NCI-H748 (cell line): Measurements from ENCODE around the gene HSPA5.
A peak's percentile ranks its signal among the peaks of the same experiment; 100 is the strongest.
"Not testable (repeated sequence)": the region's sequence is repeated elsewhere in the genome, so short reads cannot be mapped to it uniquely, and the experiment has no call there.

Experiments used
- DNase-seq: peaks from one replicate; lab custom pipeline; 2025; ENCODE audit not compliant: unreplicated experiment; lab: John Stamatoyannopoulos, UW

Gene HSPA5

GRCh38 chr9:125241000-125241862, at the start of gene HSPA5:
HSPA5 (minus strand) TSS chr9:125241343; CDS start chr9:125241126, 217 bp downstream.
- peak; percentile 100 for DNase-seq

GRCh38 chr9:125286935-125287433, 45.8 kb upstream of the HSPA5 start:
- DNase-seq = not testable (repeated sequence)

- DNase-seq = no peak
Observed at GRCh38 chr9:125284855-125285254, 43.7 kb upstream of the HSPA5 start.

- DNase-seq = no peak
Observed at GRCh38 chr9:125280945-125281344, 39.8 kb upstream of the HSPA5 start.

GRCh38 chr9:125277411-125277810, 36.3 kb upstream of the HSPA5 start:
- no peak for DNase-seq

GRCh38 chr9:125276771-125277170, 35.6 kb upstream of the HSPA5 start:
- no peak for DNase-seq

- DNase-seq = no peak
Observed at GRCh38 chr9:125272697-125273096, 31.6 kb upstream of the HSPA5 start.

GRCh38 chr9:125271081-125271480, 29.9 kb upstream of the HSPA5 start:
- DNase-seq = no peak

- DNase-seq = no peak
Observed at GRCh38 chr9:125269014-125269397, 27.9 kb upstream of the HSPA5 start.

- no peak for DNase-seq
Observed at GRCh38 chr9:125268394-125269013, 27.4 kb upstream of the HSPA5 start.

GRCh38 chr9:125264068-125264467, 22.9 kb upstream of the HSPA5 start:
- DNase-seq = not testable (repeated sequence)

- DNase-seq = peak; percentile 65
Observed at GRCh38 chr9:125262294-125262991, 21.3 kb upstream of the HSPA5 start.

- peak; percentile 93 for DNase-seq
Observed at GRCh38 chr9:125261501-125262293, 20.6 kb upstream of the HSPA5 start, which contains the start of gene GAPVD1. GAPVD1 (plus strand) TSS chr9:125261826; CDS start chr9:125298922, 37,096 bp downstream.

GRCh38 chr9:125260561-125260960, 19.4 kb upstream of the HSPA5 start:
- no peak for DNase-seq

GRCh38 chr9:125258832-125259534, 17.8 kb upstream of the HSPA5 start:
- DNase-seq = peak; percentile 47

GRCh38 chr9:125258160-125258785, 17.1 kb upstream of the HSPA5 start:
- no peak for DNase-seq

GRCh38 chr9:125255781-125256391, 14.7 kb upstream of the HSPA5 start:
- DNase-seq = peak; percentile 49

GRCh38 chr9:125254231-125254630, 13.1 kb upstream of the HSPA5 start:
- no peak for DNase-seq

- no peak for DNase-seq
Observed at GRCh38 chr9:125246261-125246667, 5.1 kb upstream of the HSPA5 start.
